Esophagus squamous epithelium (tissue), 4 donors: Measurements from ENCODE around the gene PPP2R2C.

Experiments used
- CTCF ChIP-seq, 6 experiments: fragments of 450-650 bp in 4 of 6; fragments of 200-600 bp in 2 of 6; sonication (generic) in 2 of 6; IDR thresholded peaks; one replicate each; pipeline ENCODE4 v1.5.1; 2016 to 2019; ENCODE audit warnings: antibody characterized with exemption in 6 of 6, mild to moderate bottlenecking in 4 of 6, moderate library complexity in 4 of 6
- POLR2A ChIP-seq, 4 donors: fragments of 450-650 bp; IDR thresholded peaks; one replicate each; pipeline ENCODE4 v1.6.1; 2017; ENCODE audit warnings: antibody characterized with exemption in 4 of 4, mild to moderate bottlenecking in 4 of 4, moderate library complexity in 3 of 4

DNA sequence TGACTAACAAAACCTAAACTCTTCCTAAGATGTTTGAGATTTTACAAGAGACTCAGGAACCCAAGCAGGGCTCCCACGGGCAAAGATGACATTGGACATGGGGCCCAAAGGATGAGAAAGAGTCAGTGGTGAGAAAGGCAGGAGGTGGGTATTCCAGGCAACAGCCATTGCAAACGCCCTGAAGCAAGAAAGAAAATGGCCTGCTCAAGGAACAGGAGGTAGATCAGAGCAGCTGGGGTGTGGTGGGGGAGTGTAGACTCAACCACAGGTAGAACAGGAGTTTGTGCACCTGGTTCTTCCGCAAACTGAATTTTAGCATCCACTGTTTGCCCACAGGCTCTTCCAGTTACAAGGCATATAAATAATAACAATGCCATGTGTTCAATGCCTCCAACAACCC is 3.3 kb downstream of the PPP2R2C start:
- no peak for TF ChIP-seq CTCF (IDR thresholded peaks at IDR 0.05)
- no peak for TF ChIP-seq POLR2A (IDR thresholded peaks at IDR 0.05)
